HG03095 (cell line): ENCODE measurements around the gene ITGA6.
"Not testable (repeated sequence)": the region's sequence is repeated elsewhere in the genome, so short reads cannot be mapped to it uniquely, and the experiment has no call there.

ENCODE experiments used
- ATAC-seq: cut with Tn5 transposase; IDR thresholded peaks from one replicate; pipeline ENCODE4 v1.9.1; 2021; ENCODE audit warnings: moderate library complexity; ENCODE audit not compliant: unreplicated experiment

The ITGA6 gene

GRCh38 chr2:172513524-172513900 is 86.1 kb downstream of the ITGA6 start:
- ATAC-seq = no peak

- no peak for ATAC-seq
These were observed 86.7 kb downstream of the ITGA6 start for GRCh38 chr2:172513935-172514586.

DNA sequence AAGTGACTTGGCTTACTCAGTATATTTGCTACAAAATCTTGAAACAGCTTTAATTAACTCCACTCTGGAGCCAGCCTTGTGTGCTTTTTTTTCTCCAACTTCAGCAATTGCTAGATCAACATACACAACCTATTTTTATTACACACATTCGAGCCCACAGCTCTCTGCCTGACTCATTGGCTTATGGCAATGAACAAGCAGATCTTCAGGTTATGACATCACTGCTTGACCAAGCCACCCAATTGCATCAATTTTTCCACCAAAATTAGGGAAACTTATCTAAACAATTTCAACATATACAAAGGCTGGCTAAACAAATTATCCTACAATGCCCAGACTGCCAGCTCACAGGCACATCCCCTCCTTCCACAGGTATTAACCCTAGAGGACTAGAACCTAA is 88.9 kb downstream of the ITGA6 start:
- ATAC-seq = no peak

DNA sequence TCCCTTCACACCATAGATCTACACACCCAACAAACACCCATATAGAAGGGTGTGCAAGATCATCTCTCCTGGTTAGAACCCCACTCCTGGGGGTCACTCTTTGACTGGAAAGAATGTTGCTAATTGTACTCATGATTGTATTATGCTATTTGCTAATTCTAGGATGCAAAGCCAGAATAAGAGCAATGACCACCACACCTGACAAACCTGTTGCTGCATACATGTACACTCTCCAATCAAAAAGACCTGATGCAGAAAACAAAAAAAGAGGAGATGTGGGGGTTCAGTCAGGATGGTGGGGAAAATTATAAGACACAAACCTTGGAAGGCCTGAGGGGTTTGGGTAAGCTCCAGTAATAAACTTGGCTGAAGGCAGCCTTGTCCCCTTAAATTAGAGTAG is 91.6 kb downstream of the ITGA6 start:
- no peak for ATAC-seq

DNA sequence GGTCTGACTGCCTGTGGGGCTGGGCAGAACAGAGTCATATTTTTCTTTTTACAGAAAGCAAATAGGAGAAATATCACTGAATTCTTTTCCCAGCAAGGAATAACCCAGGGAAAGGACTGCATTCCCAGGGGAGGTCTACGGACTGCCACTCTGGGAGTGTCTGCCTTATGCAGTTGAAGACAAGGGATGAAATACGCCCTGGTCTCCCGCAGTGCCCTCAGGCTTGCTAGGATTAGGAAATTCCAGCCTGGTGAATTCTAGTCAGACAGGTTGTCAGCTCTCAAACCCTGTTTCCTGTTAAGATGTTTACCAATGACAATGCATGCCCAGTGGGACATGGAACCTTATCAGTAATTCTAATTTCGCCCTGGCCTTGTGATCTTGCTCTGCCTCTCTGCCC is 98.2 kb downstream of the ITGA6 start:
- ATAC-seq = no peak

GRCh38 chr2:172531309-172531708 is 103.9 kb downstream of the ITGA6 start:
- no peak for ATAC-seq

GRCh38 chr2:172532461-172532860 is 105.1 kb downstream of the ITGA6 start:
- not testable (repeated sequence) for ATAC-seq

DNA sequence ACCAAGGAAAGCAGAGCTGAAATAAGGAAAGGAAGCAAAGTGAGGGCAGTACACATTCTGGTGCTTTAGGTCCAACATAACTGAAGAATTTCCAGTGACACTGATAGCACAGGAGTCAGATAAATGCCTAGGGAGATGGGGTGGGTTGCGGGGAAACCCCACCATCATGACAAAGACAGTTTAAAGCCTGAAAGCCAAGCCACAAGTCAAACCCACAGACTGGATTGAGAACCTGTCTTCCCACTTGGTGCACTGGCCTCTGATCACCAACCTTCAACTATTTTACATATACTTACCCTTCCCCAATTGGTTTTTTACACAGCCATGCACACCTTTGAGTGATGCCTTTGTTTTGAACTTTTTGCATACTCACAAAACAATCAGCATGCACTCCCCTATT is 106.3 kb downstream of the ITGA6 start:
- ATAC-seq = no peak

DNA sequence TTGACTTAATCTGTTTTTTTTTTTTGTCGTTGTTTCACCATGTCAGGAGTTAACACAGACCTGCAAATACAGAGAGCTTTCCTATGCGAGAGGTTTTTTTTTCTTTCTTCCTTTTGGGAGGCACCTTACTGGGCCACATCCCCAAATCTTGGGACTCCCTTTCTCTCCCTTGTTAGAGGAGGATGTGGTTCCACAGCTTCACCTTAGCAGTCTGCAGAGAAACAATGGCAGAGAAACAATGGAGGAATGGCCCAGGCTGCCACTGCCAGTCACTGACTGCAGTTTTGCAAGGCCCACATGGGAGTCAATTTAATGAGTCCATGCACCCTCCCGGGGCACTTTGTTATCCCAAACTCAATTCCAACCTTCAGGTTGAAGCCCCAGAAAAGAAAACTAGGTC is 107.7 kb downstream of the ITGA6 start:
- ATAC-seq = no peak

DNA sequence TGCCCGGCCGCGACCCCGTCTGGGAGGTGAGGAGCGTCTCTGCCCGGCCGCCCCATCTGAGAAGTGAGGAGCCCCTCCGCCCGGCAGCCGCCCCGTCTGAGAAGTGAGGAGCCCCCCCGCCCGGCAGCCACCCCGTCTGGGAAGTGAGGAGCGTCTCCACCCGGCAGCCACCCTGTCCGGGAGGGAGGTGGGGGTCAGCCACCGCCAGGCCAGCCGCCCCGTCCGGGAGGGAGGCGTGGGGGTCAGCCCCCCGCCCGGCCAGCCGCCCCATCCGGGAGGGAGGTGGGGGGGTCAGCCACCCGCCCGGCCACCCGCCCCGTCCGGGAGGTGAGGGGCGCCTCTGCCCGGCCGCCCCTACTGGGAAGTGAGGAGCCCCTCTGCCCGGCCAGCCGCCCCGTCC is 110.5 kb downstream of the ITGA6 start:
- ATAC-seq = not testable (repeated sequence)

GRCh38 chr2:172539767-172540166 is 112.4 kb downstream of the ITGA6 start:
- ATAC-seq = no peak

- no peak for ATAC-seq
These were observed 113.0 kb downstream of the ITGA6 start for GRCh38 chr2:172540421-172540820.

DNA sequence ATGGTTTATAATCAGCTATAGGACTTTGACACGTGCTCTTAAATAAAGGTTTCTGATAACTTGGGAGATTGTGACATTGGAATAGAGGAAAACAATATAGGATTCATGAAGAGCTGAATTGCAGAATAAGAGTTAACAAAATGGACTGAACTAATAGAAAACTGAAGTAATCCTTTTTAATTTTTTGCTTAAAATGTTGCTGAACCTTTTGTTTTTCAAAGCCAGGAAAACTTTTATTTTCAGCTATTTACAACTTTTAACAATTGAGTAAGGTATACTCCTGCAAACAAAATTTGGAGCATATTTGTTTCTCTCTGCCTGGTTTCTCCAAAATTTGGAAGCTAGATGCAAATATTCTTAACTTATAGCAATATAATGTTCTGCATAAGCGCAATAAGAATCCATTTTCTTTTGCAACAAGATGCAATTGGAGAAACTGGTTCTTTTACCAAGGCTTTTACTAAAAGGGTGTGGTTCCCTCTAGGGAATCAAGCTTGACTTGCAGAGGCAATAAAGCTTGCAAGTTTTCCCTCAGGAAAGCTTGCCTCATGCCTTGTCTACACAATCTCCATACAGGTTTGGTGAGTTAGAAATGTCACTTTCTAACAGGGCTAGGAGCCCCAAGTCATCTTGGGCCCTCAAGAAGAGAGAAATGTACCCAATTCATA is 118.2 kb downstream of the ITGA6 start:
- ATAC-seq = no peak

GRCh38 chr2:172549131-172549530 is 121.7 kb downstream of the ITGA6 start:
- no peak for ATAC-seq

- not testable (repeated sequence) for ATAC-seq
These were observed 122.4 kb downstream of the ITGA6 start for GRCh38 chr2:172549802-172550201.

DNA sequence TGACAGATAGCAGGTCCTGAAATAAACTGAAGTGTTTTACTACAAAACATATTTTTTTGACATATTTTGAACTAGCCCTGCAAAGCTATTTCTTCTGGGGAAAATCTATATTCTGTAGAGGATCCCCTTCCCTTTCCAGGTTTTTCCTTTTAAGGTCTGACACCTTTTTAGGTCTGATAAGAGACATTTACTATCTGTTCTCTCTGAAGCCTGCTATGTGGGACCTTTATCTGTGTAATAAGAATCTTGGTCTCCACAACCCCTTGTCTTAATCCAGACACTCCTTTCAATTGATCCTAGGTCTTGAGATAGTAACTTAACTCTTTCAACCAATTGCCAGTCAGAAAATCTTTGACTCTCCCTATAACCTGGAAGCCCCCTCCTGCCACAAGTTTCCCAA is 123.0 kb downstream of the ITGA6 start:
- ATAC-seq = no peak

- no peak for ATAC-seq
These were observed 123.9 kb downstream of the ITGA6 start for GRCh38 chr2:172551271-172551670.

GRCh38 chr2:172552547-172553291 is 125.3 kb downstream of the ITGA6 start:
- ATAC-seq = no peak

GRCh38 chr2:172554352-172555271 is 127.2 kb downstream of the ITGA6 start:
- no peak for ATAC-seq

DNA sequence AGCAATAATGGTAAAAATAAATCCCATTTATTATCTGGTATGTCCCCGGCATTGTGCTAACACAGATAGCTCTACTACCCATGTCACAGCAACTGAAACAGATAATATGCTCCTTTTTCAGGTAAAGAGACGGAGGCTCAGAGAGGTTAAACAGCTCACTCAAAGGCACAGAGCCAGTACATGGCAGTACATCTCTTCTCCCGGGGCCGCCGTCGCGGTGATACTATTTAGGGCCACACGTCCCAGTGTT is 127.8 kb downstream of the ITGA6 start:
- peak; percentile 6 for ATAC-seq
